ENCODE results near the gene ARID5A.
"Not testable (repeated sequence)": the region's sequence is repeated elsewhere in the genome, so short reads cannot be mapped to it uniquely, and the experiment has no call there.

ARID5A gene

GRCh38 chr2:96493072-96493471, 43.5 kb upstream of the ARID5A start:
- H3K27me3 ChIP-seq (ENCODE audit: insufficient read depth, poor library complexity, severe bottlenecking) = no peaks in the 10 kb centered on the region
- H3K4me3 ChIP-seq (ENCODE audit: severe bottlenecking) = no peak overlapping the region
- no peak overlapping the region for H3K27ac ChIP-seq (ENCODE audit: poor library complexity, severe bottlenecking)
- peak; percentile 100 for ATAC-seq (ENCODE audit: low read depth)
- H3K4me1 ChIP-seq (ENCODE audit: insufficient read depth, poor library complexity, severe bottlenecking) = no peaks in the 10 kb centered on the region
- H3K36me3 ChIP-seq (ENCODE audit: low read depth) = no peaks in the 10 kb centered on the region
- no peaks in the 10 kb centered on the region for H3K9me3 ChIP-seq (ENCODE audit: severe bottlenecking)
- TF ChIP-seq, protein P1, sequence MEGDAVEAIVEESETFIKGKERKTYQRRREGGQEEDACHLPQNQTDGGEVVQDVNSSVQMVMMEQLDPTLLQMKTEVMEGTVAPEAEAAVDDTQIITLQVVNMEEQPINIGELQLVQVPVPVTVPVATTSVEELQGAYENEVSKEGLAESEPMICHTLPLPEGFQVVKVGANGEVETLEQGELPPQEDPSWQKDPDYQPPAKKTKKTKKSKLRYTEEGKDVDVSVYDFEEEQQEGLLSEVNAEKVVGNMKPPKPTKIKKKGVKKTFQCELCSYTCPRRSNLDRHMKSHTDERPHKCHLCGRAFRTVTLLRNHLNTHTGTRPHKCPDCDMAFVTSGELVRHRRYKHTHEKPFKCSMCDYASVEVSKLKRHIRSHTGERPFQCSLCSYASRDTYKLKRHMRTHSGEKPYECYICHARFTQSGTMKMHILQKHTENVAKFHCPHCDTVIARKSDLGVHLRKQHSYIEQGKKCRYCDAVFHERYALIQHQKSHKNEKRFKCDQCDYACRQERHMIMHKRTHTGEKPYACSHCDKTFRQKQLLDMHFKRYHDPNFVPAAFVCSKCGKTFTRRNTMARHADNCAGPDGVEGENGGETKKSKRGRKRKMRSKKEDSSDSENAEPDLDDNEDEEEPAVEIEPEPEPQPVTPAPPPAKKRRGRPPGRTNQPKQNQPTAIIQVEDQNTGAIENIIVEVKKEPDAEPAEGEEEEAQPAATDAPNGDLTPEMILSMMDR (IDR thresholded peaks at IDR 0.05; ENCODE audit: poor library complexity, severe bottlenecking) = no peak
- DNase-seq (ENCODE audit: low spot score) = no peak

- no peaks in the 10 kb centered on the region for H3K27me3 ChIP-seq (ENCODE audit: insufficient read depth, poor library complexity, severe bottlenecking)
- H3K9me3 ChIP-seq (ENCODE audit: severe bottlenecking) = no peaks in the 10 kb centered on the region
- H3K4me3 ChIP-seq (ENCODE audit: severe bottlenecking) = no peak overlapping the region
- TF ChIP-seq, protein P1 (IDR thresholded peaks at IDR 0.05; ENCODE audit: poor library complexity, severe bottlenecking) = no peak
- ATAC-seq (ENCODE audit: low read depth) (no peak), DNase-seq (ENCODE audit: low spot score) (no peak)
- no peak overlapping the region for H3K27ac ChIP-seq (ENCODE audit: poor library complexity, severe bottlenecking)
- no peaks in the 10 kb centered on the region for H3K4me1 ChIP-seq (ENCODE audit: insufficient read depth, poor library complexity, severe bottlenecking)
- H3K36me3 ChIP-seq (ENCODE audit: low read depth) = no peaks in the 10 kb centered on the region
Observed at GRCh38 chr2:96494188-96494587, 42.4 kb upstream of the ARID5A start.

DNA sequence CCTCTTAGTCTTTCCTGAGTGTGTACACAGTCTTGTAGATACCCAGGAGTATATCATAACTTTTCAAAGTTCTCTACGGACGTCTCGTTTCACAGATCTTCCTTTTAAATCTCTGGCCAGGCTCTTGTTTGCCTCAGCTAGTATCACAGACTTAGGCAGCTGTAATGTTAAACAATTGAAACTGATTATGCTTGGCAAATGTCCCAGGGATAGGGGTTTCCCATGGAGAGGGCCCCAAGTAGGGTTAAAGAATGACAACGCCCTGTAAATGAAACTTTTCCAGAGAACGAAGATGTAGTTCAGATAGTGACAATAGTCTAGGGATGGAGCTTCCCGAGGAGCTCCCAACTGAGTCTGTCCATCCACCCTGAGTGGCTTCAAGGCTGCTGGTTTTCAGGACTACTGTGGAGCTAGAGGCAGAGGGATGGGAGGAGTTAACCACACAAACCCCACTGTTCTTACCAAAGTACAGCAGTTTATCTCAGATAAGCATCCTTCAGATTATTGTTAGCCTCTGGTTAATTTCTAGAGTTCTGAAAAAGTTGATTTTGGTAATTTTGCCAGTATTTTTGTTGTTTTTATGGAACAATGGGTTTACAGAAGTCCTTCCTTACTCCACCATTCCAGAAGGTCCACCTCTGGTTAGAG, 40.4 kb upstream of the ARID5A start:
- DNase-seq (ENCODE audit: low spot score) (no peak), ATAC-seq (ENCODE audit: low read depth) (no peak)
- Histone ChIP-seq H3K9me3 (ENCODE audit: severe bottlenecking) (no peaks in the 10 kb centered on the region), H3K4me3 (ENCODE audit: severe bottlenecking) (no peak overlapping the region), H3K36me3 (ENCODE audit: low read depth) (no peaks in the 10 kb centered on the region), H3K4me1 (ENCODE audit: insufficient read depth, poor library complexity, severe bottlenecking) (no peaks in the 10 kb centered on the region), H3K27me3 (ENCODE audit: insufficient read depth, poor library complexity, severe bottlenecking) (no peaks in the 10 kb centered on the region), H3K27ac (ENCODE audit: poor library complexity, severe bottlenecking) (no peak overlapping the region)
- TF ChIP-seq, protein P1 (IDR thresholded peaks at IDR 0.05; ENCODE audit: poor library complexity, severe bottlenecking) = no peak

DNA sequence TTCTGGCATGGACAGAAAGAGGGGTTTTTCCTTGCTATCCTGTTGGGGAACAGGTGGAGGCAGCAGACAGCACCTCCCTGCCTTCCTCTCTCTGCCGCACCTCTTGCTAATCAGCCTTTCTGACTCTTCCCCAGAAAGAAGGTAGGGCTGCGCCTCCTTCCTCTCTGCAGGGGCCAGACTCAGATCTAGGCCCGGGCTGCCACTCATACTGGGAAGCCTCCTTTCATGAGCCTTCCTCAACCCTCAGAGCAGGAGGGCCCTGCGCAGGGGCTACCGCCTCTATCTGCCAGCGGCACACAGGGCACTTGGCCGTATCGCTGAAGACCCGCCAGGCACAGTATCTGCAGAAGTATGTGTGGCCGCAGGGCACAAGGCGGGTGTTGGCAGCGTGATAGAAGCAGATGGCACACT, 38.5 kb upstream of the ARID5A start:
- TF ChIP-seq, protein P1 (IDR thresholded peaks at IDR 0.05; ENCODE audit: poor library complexity, severe bottlenecking) = no peak
- DNase-seq (ENCODE audit: low spot score) (no peak), ATAC-seq (ENCODE audit: low read depth) (no peak)

GRCh38 chr2:96498611-96499010, 37.9 kb upstream of the ARID5A start:
- H3K27ac ChIP-seq (ENCODE audit: poor library complexity, severe bottlenecking); H3K27me3 ChIP-seq (ENCODE audit: insufficient read depth, poor library complexity, severe bottlenecking); DNase-seq (ENCODE audit: low spot score); H3K4me3 ChIP-seq (ENCODE audit: severe bottlenecking); H3K4me1 ChIP-seq (ENCODE audit: insufficient read depth, poor library complexity, severe bottlenecking); ATAC-seq (ENCODE audit: low read depth); H3K36me3 ChIP-seq (ENCODE audit: low read depth); H3K9me3 ChIP-seq (ENCODE audit: severe bottlenecking): not testable (repeated sequence)

More for the DNA sequence above, 38.5 kb upstream of the ARID5A start:
- no peak overlapping the region for H3K4me3 ChIP-seq (ENCODE audit: severe bottlenecking)
- no peaks in the 10 kb centered on the region for H3K36me3 ChIP-seq (ENCODE audit: low read depth)
- H3K9me3 ChIP-seq (ENCODE audit: severe bottlenecking) = no peaks in the 10 kb centered on the region
- H3K27me3 ChIP-seq (ENCODE audit: insufficient read depth, poor library complexity, severe bottlenecking) = no peaks in the 10 kb centered on the region
- no peaks in the 10 kb centered on the region for H3K4me1 ChIP-seq (ENCODE audit: insufficient read depth, poor library complexity, severe bottlenecking)
- H3K27ac ChIP-seq (ENCODE audit: poor library complexity, severe bottlenecking) = no peak overlapping the region
